ENCODE measurements around the gene SLC6A11.

Gene SLC6A11

GRCh38 chr3:10984371-10984896 lies 168.4 kb downstream of the SLC6A11 start:
- DNase-seq = no peak

GRCh38 chr3:10985181-10985580 lies 169.2 kb downstream of the SLC6A11 start:
- no peak for DNase-seq

GRCh38 chr3:10986592-10986991 lies 170.6 kb downstream of the SLC6A11 start:
- no peak for DNase-seq

GRCh38 chr3:10988001-10988665 lies 172.1 kb downstream of the SLC6A11 start:
- DNase-seq = no peak

GRCh38 chr3:10988991-10989484 lies 173.0 kb downstream of the SLC6A11 start:
- no peak for DNase-seq
